Liver (tissue), 3 donors: ENCODE data around the gene SEMA3G.

Source experiments
- CTCF ChIP-seq: fragments of 150-350 bp; IDR thresholded peaks from 2 replicates; pipeline ENCODE4 v1.5.1; 2017; ENCODE audit warnings: improper control_type of control experiment, low read depth, low read length; ENCODE audit not compliant: missing input control
- GABPA ChIP-seq, 2 donors: IDR thresholded peaks in 1 of 2; conservative IDR thresholded peaks in 1 of 2; 2 replicates each; pipeline ENCODE4 v1.6.1; 2016; ENCODE audit warnings: antibody characterized with exemption in 2 of 2, mild to moderate bottlenecking in 1 of 2, moderate library complexity in 1 of 2
- JUND ChIP-seq, 2 donors: IDR thresholded peaks; 2 replicates each; pipeline ENCODE4 v1.6.1; 2016; ENCODE audit warnings: antibody characterized with exemption in 2 of 2
- REST ChIP-seq: IDR thresholded peaks from 2 replicates; pipeline ENCODE4 v1.6.1; 2016; ENCODE audit warnings: antibody characterized with exemption, mild to moderate bottlenecking
- RXRA ChIP-seq, 2 donors: IDR thresholded peaks; 2 replicates each; pipeline ENCODE4 v1.6.1; 2017 to 2018; ENCODE audit warnings: antibody characterized with exemption in 2 of 2, mild to moderate bottlenecking in 1 of 2
- ZBTB33 ChIP-seq: IDR thresholded peaks from 2 replicates; pipeline ENCODE4 v1.6.1; 2016; ENCODE audit warnings: antibody characterized with exemption
- donor health status: healthy.
- donor health status: healthy.

GRCh38 chr3:52405066-52405465 is 39.8 kb downstream of the SEMA3G start:
- TF ChIP-seq CTCF (no peak), ZBTB33 (no peak), REST (no peak), JUND (IDR thresholded peaks at IDR 0.05) (no peak), RXRA (IDR thresholded peaks at IDR 0.05) (no peak), GABPA (IDR thresholded peaks at IDR 0.05 in 1 of 2, conservative IDR thresholded peaks at IDR 0.05 in 1 of 2) (no peak)
